ENCODE measurements around the gene TTLL11.
"Not testable (repeated sequence)": the region's sequence is repeated elsewhere in the genome, so short reads cannot be mapped to it uniquely, and the experiment has no call there.

TTLL11 gene

GRCh38 chr9:121896545-121896943 is 196.6 kb downstream of the TTLL11 start:
- ATAC-seq = no peak

GRCh38 chr9:121895818-121896544 is 197.1 kb downstream of the TTLL11 start:
- no peak for ATAC-seq

GRCh38 chr9:121895358-121895757 is 197.8 kb downstream of the TTLL11 start:
- ATAC-seq = no peak

- not testable (repeated sequence) for ATAC-seq
Observed at GRCh38 chr9:121894380-121894779, 198.7 kb downstream of the TTLL11 start.

- no peak for ATAC-seq
Observed at GRCh38 chr9:121893786-121894185, 199.3 kb downstream of the TTLL11 start.

GRCh38 chr9:121892706-121893105 is 200.4 kb downstream of the TTLL11 start:
- ATAC-seq = no peak

GRCh38 chr9:121890746-121891145 is 202.4 kb downstream of the TTLL11 start:
- ATAC-seq = no peak

GRCh38 chr9:121889990-121890563 is 203.0 kb downstream of the TTLL11 start:
- ATAC-seq = no peak

GRCh38 chr9:121888438-121888775 is 204.7 kb downstream of the TTLL11 start:
- no peak for ATAC-seq

GRCh38 chr9:121887553-121888437 is 205.3 kb downstream of the TTLL11 start:
- ATAC-seq = no peak

GRCh38 chr9:121886759-121887485 is 206.2 kb downstream of the TTLL11 start:
- peak; percentile 23 to 30 for ATAC-seq

GRCh38 chr9:121885345-121885901 is 207.7 kb downstream of the TTLL11 start:
- no peak for ATAC-seq

GRCh38 chr9:121884057-121884541 is 209.0 kb downstream of the TTLL11 start:
- no peak for ATAC-seq

GRCh38 chr9:121883281-121884056 is 209.6 kb downstream of the TTLL11 start:
- ATAC-seq = no peak

GRCh38 chr9:121881920-121882500 is 211.1 kb downstream of the TTLL11 start:
- ATAC-seq = no peak

- ATAC-seq = no peak
Observed at GRCh38 chr9:121880343-121880898, 212.7 kb downstream of the TTLL11 start.

- no peak for ATAC-seq
Observed at GRCh38 chr9:121878271-121878822, 214.8 kb downstream of the TTLL11 start.

GRCh38 chr9:121876658-121877271 is 216.3 kb downstream of the TTLL11 start:
- no peak for ATAC-seq

GRCh38 chr9:121876255-121876654 is 216.9 kb downstream of the TTLL11 start:
- ATAC-seq = no peak

GRCh38 chr9:121874524-121874923 is 218.6 kb downstream of the TTLL11 start:
- ATAC-seq = no peak

All from activated CD4-positive, CD25-positive, alpha-beta regulatory T cell treated with anti-CD3 and anti-CD28 coated beads, Interleukin-2, amount 50 U/mL, for 24 hours (primary cell).